GM23338 (cell line): ENCODE data around the gene GMPPA. TPM values are rescaled to one million over a fixed set of nuclear protein-coding genes. Genes with fewer than 3 reads are reported as not detected.

ENCODE experiments used
- ATAC-seq: fragments of 200-7000 bp; cut with Tn5 transposase; 3 replicates; pipeline ENCODE4 v1.9.1; 2020
- DNase-seq: peaks from one replicate; pipeline ENCODE4 v3.0.0-alpha.2; 2015; ENCODE audit warnings: low spot score
- H2AFZ ChIP-seq: fragments of 200-600 bp; sonication (generic); 2 replicates; pipeline ENCODE4 v1.8.0; 2016; ENCODE audit warnings: antibody characterized with exemption, mild to moderate bottlenecking, moderate library complexity
- H3F3A ChIP-seq: fragments of 200-600 bp; sonication (generic); replicated peaks from 2 replicates; pipeline ENCODE4 v1.8.0; 2017; ENCODE audit warnings: antibody characterized with exemption, mixed run types, low read depth
- H3K27ac ChIP-seq: fragments of 200-600 bp; sonication (generic); 2 replicates; pipeline ENCODE4 v1.6.1; 2016; ENCODE audit warnings: low read depth
- H3K27me3 ChIP-seq: fragments of 200-600 bp; sonication (generic); 2 replicates; pipeline ENCODE4 v1.8.0; 2016; ENCODE audit warnings: mild to moderate bottlenecking, mixed run types, moderate library complexity; ENCODE audit not compliant: insufficient read depth
- H3K36me3 ChIP-seq: fragments of 200-600 bp; sonication (generic); 2 replicates; pipeline ENCODE4 v1.8.0; 2016; ENCODE audit warnings: mild to moderate bottlenecking; ENCODE audit not compliant: insufficient read depth
- H3K4me1 ChIP-seq: fragments of 200-600 bp; sonication (generic); 2 replicates; pipeline ENCODE4 v1.8.0; 2016; ENCODE audit warnings: mild to moderate bottlenecking, moderate library complexity; ENCODE audit not compliant: insufficient read depth
- H3K4me2 ChIP-seq: fragments of 200-600 bp; sonication (generic); 2 replicates; pipeline ENCODE4 v1.7.1; 2017; ENCODE audit warnings: mixed run types
- H3K4me3 ChIP-seq: fragments of 200-600 bp; sonication (generic); 2 replicates; pipeline ENCODE4 v1.6.1; 2016; ENCODE audit warnings: mixed run types
- H3K79me2 ChIP-seq: fragments of 200-600 bp; sonication (generic); replicated peaks from 2 replicates; pipeline ENCODE4 v1.8.0; 2017; ENCODE audit warnings: mild to moderate bottlenecking; ENCODE audit not compliant: insufficient read depth
- H3K9me2 ChIP-seq: fragments of 200-600 bp; sonication (generic); 2 replicates; pipeline ENCODE4 v1.8.0; 2017; ENCODE audit not compliant: insufficient read depth
- H4K20me1 ChIP-seq: fragments of 200-600 bp; sonication (generic); replicated peaks from 2 replicates; pipeline ENCODE4 v1.8.0; 2017; ENCODE audit warnings: mild to moderate bottlenecking; ENCODE audit not compliant: insufficient read depth
- H3K27ac Mint-ChIP-seq: 2 replicates; pipeline ENCODE4 v1.8.0; 2020; ENCODE audit warnings: inconsistent platforms, mild to moderate bottlenecking, moderate library complexity, mixed read lengths
- H3K27me3 Mint-ChIP-seq: 3 replicates; pipeline ENCODE4 v1.8.0; 2022; ENCODE audit warnings: low read depth, mild to moderate bottlenecking, moderate library complexity, mixed read lengths, inconsistent platforms; ENCODE audit not compliant: insufficient read depth, poor library complexity
- H3K36me3 Mint-ChIP-seq: 3 replicates; pipeline ENCODE4 v1.8.0; 2021; ENCODE audit warnings: low read depth, mild to moderate bottlenecking, inconsistent platforms, moderate library complexity, mixed read lengths
- H3K4me1 Mint-ChIP-seq: 3 replicates; pipeline ENCODE4 v1.8.0; 2020; ENCODE audit warnings: mild to moderate bottlenecking, inconsistent platforms, mixed read lengths
- H3K4me3 Mint-ChIP-seq: 3 replicates; pipeline ENCODE4 v1.8.0; 2021; ENCODE audit warnings: moderate library complexity, mild to moderate bottlenecking, inconsistent platforms, mixed read lengths
- H3K9me3 Mint-ChIP-seq: 3 replicates; pipeline ENCODE4 v1.8.0; 2020; ENCODE audit warnings: moderate library complexity, mild to moderate bottlenecking, inconsistent platforms, mixed read lengths
- CREB1 ChIP-seq: fragments of 250-450 bp; sonication (Bioruptor Pico); IDR thresholded peaks from 2 replicates; pipeline ENCODE4 v1.5.0; 2020; ENCODE audit warnings: low read depth, mild to moderate bottlenecking, moderate library complexity
- CTCF ChIP-seq, 2 experiments: fragments of 200-600 bp in 1 of 2; sonication (generic) in 1 of 2; conservative IDR thresholded peaks; 2 replicates each; pipeline versions ENCODE4 v1.5.1 to v1.6.1; 2016 to 2017; ENCODE audit warnings: antibody characterized with exemption in 2 of 2, low read depth in 2 of 2, mild to moderate bottlenecking in 2 of 2, moderate library complexity in 1 of 2
- EZH2 ChIP-seq: fragments of 200-600 bp; sonication (generic); IDR thresholded peaks from one replicate; pipeline ENCODE4 v1.8.0; 2017; ENCODE audit warnings: antibody characterized with exemption, mild to moderate bottlenecking, low read depth; ENCODE audit not compliant: unreplicated experiment
- EZH2phosphoT487 ChIP-seq: fragments of 200-600 bp; sonication (generic); IDR thresholded peaks from one replicate; pipeline ENCODE4 v1.8.1; 2018; ENCODE audit warnings: antibody characterized with exemption; ENCODE audit not compliant: unreplicated experiment
- JUNB ChIP-seq: IDR thresholded peaks from one replicate; pipeline ENCODE4 v1.6.1; 2016; ENCODE audit warnings: antibody characterized with exemption; ENCODE audit not compliant: unreplicated experiment
- NANOG ChIP-seq: IDR thresholded peaks from 2 replicates; pipeline ENCODE4 v1.6.1; 2016; ENCODE audit warnings: antibody characterized with exemption, borderline replicate concordance
- POLR2AphosphoS5 ChIP-seq: IDR thresholded peaks from 2 replicates; pipeline ENCODE4 v1.6.1; 2016; ENCODE audit warnings: antibody characterized with exemption, low read depth
- REST ChIP-seq: IDR thresholded peaks from one replicate; pipeline ENCODE4 v1.6.1; 2018; ENCODE audit warnings: antibody characterized with exemption; ENCODE audit not compliant: unreplicated experiment
- STAT1 ChIP-seq: IDR thresholded peaks from one replicate; pipeline ENCODE4 v1.6.1; 2016; ENCODE audit warnings: antibody characterized with exemption; ENCODE audit not compliant: unreplicated experiment
- ZNF114 ChIP-seq: fragments of 250-450 bp; sonication (Bioruptor Pico); IDR thresholded peaks from 2 replicates; pipeline ENCODE4 v1.5.0; 2020; ENCODE audit warnings: mild to moderate bottlenecking, moderate library complexity
- ZNF331 ChIP-seq: fragments of 250-450 bp; sonication (Bioruptor Pico); IDR thresholded peaks from 2 replicates; pipeline ENCODE4 v1.5.0; 2020; ENCODE audit warnings: low read depth, mild to moderate bottlenecking, moderate library complexity
- polyA plus RNA-seq: library from polyadenylated mRNA; unstranded; fragments of >200 nt; fragmentation: Nextera tagmentation; extraction: Ambion mirVana; gene quantifications from 2 replicates; pipeline ENCODE4 v1.2.1, GENCODE V29; 2016
- total RNA-seq: library from RNA; depleted of rRNA; stranded (reverse); fragments of >200 nt; shearing (Covaris generic); gene quantifications from 2 replicates; pipeline ENCODE4 v1.2.3, GENCODE V29; 2014
- TF ChIP-seq, protein P1 (sequence below): fragments of 250-450 bp; sonication (Bioruptor Pico); IDR thresholded peaks from 2 replicates; pipeline ENCODE4 v1.5.0; 2020; ENCODE audit warnings: mild to moderate bottlenecking, moderate library complexity
- TF ChIP-seq, protein P2 (sequence below): IDR thresholded peaks from 2 replicates; pipeline ENCODE4 v1.6.1; 2016; ENCODE audit warnings: antibody characterized with exemption

Gene GMPPA
- total and polyA plus RNA-seq, 2 experiments from 2014 or later: 27.0 to 33.8 TPM

DNA sequence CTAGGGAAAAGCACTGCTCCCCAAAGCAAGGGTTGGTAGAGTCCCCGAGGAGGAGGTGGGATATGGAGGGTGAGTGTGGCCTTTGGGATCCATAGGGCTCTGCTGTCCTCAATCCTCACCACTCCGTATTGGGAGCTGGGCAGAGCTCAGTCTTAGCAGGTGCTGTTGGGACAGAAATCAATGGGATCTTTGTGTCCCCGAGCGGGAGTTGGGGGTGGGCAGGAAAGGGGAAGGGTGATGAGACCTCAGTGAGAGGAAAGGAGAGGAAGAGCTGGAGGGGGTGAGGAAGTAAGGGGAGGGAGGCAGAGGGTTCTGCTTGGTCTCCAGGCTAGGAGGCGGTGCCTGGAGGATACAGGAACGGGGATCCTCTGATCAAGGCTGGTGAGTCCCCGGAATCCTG lies 18.2 kb downstream of the GMPPA start:
- H2AFZ ChIP-seq: no peak overlapping the region
- H3F3A ChIP-seq: peaks cover 3% of the 10 kb centered on the region
- H3K27ac ChIP-seq: no peak overlapping the region
- H3K4me1 ChIP-seq: peaks cover 42% of the 10 kb centered on the region
- no peaks in the 10 kb centered on the region for H3K36me3 ChIP-seq
- no peaks in the 10 kb centered on the region for H3K36me3 Mint-ChIP-seq
- H3K27me3 ChIP-seq: peaks cover 71% of the 10 kb centered on the region
- no peak overlapping the region for H3K4me3 ChIP-seq
- DNase-seq (no peak), ATAC-seq (no peak)
- no peaks in the 10 kb centered on the region for H3K79me2 ChIP-seq
- H3K27me3 Mint-ChIP-seq: peaks cover 53% of the 10 kb centered on the region
- H3K4me1 Mint-ChIP-seq: peaks cover 74% of the 10 kb centered on the region
- no peak for TF ChIP-seq CREB1 (CRISPR knock-in tag)
- no peak for TF ChIP-seq EZH2
- TF ChIP-seq NANOG: no peak
- TF ChIP-seq CTCF (conservative IDR thresholded peaks at IDR 0.05; ENCODE audit: low read depth in 2 of 2): no peak
- TF ChIP-seq REST: no peak
- no peak for TF ChIP-seq STAT1
- TF ChIP-seq, protein P1, sequence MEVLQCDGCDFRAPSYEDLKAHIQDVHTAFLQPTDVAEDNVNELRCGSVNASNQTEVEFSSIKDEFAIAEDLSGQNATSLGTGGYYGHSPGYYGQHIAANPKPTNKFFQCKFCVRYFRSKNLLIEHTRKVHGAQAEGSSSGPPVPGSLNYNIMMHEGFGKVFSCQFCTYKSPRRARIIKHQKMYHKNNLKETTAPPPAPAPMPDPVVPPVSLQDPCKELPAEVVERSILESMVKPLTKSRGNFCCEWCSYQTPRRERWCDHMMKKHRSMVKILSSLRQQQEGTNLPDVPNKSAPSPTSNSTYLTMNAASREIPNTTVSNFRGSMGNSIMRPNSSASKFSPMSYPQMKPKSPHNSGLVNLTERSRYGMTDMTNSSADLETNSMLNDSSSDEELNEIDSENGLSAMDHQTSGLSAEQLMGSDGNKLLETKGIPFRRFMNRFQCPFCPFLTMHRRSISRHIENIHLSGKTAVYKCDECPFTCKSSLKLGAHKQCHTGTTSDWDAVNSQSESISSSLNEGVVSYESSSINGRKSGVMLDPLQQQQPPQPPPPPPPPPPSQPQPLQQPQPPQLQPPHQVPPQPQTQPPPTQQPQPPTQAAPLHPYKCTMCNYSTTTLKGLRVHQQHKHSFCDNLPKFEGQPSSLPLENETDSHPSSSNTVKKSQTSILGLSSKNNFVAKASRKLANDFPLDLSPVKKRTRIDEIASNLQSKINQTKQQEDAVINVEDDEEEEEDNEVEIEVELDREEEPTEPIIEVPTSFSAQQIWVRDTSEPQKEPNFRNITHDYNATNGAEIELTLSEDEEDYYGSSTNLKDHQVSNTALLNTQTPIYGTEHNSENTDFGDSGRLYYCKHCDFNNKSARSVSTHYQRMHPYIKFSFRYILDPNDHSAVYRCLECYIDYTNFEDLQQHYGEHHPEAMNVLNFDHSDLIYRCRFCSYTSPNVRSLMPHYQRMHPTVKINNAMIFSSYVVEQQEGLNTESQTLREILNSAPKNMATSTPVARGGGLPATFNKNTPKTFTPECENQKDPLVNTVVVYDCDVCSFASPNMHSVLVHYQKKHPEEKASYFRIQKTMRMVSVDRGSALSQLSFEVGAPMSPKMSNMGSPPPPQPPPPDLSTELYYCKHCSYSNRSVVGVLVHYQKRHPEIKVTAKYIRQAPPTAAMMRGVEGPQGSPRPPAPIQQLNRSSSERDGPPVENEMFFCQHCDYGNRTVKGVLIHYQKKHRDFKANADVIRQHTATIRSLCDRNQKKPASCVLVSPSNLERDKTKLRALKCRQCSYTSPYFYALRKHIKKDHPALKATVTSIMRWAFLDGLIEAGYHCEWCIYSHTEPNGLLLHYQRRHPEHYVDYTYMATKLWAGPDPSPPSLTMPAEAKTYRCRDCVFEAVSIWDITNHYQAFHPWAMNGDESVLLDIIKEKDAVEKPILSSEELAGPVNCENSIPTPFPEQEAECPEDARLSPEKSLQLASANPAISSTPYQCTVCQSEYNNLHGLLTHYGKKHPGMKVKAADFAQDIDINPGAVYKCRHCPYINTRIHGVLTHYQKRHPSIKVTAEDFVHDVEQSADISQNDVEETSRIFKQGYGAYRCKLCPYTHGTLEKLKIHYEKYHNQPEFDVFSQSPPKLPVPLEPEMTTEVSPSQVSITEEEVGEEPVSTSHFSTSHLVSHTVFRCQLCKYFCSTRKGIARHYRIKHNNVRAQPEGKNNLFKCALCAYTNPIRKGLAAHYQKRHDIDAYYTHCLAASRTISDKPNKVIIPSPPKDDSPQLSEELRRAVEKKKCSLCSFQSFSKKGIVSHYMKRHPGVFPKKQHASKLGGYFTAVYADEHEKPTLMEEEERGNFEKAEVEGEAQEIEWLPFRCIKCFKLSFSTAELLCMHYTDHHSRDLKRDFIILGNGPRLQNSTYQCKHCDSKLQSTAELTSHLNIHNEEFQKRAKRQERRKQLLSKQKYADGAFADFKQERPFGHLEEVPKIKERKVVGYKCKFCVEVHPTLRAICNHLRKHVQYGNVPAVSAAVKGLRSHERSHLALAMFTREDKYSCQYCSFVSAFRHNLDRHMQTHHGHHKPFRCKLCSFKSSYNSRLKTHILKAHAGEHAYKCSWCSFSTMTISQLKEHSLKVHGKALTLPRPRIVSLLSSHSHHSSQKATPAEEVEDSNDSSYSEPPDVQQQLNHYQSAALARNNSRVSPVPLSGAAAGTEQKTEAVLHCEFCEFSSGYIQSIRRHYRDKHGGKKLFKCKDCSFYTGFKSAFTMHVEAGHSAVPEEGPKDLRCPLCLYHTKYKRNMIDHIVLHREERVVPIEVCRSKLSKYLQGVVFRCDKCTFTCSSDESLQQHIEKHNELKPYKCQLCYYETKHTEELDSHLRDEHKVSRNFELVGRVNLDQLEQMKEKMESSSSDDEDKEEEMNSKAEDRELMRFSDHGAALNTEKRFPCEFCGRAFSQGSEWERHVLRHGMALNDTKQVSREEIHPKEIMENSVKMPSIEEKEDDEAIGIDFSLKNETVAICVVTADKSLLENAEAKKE (CRISPR knock-in tag): no peak
- no peak for TF ChIP-seq ZNF114
- TF ChIP-seq EZH2phosphoT487: no peak
- TF ChIP-seq JUNB: no peak
- TF ChIP-seq, protein P2, sequence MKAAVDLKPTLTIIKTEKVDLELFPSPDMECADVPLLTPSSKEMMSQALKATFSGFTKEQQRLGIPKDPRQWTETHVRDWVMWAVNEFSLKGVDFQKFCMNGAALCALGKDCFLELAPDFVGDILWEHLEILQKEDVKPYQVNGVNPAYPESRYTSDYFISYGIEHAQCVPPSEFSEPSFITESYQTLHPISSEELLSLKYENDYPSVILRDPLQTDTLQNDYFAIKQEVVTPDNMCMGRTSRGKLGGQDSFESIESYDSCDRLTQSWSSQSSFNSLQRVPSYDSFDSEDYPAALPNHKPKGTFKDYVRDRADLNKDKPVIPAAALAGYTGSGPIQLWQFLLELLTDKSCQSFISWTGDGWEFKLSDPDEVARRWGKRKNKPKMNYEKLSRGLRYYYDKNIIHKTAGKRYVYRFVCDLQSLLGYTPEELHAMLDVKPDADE: no peak
- no peak for TF ChIP-seq POLR2AphosphoS5
- no peak for TF ChIP-seq ZNF331
- no peak overlapping the region for H3K4me3 Mint-ChIP-seq
- no peak overlapping the region for H3K27ac Mint-ChIP-seq
- H3K9me2 ChIP-seq: no peaks in the 10 kb centered on the region
- no peak overlapping the region for H3K4me2 ChIP-seq
- H4K20me1 ChIP-seq: no peaks in the 10 kb centered on the region
- no peaks in the 10 kb centered on the region for H3K9me3 Mint-ChIP-seq
